GM12878 (cell line): ENCODE data around the gene HDHD2. TPM values are rescaled to one million over a fixed set of nuclear protein-coding genes. Genes with fewer than 3 reads are reported as not detected.

ENCODE experiments used
- ATAC-seq: fragments of 200-7000 bp; cut with Tn5 transposase; 3 replicates; pipeline ENCODE4 v1.9.1; 2020; ENCODE audit warnings: mild to moderate bottlenecking, moderate library complexity
- BruUV-seq: library from RNA; stranded (reverse); fragments of 400-500 nt; replicated peaks from 2 replicates; lab custom pipeline; 2021; lab: Mats Ljungman, UMichigan
- CTCF ChIA-PET: fragments of 300-600 bp; sonication (Branson Sonifier 250); formaldehyde crosslinking; extraction: SDS; loops from one replicate; lab custom pipeline; 2021; ENCODE audit warnings: inconsistent platforms; lab: Yijun Ruan, JAX
- POLR2A ChIA-PET: fragments of 350-600 bp; formaldehyde crosslinking; extraction: SDS; loops from one replicate; lab custom pipeline; 2021; ENCODE audit warnings: inconsistent platforms; lab: Charles Lee
- RAD21 ChIA-PET: fragments of 300-600 bp; sonication (Branson Sonifier 250); formaldehyde crosslinking; loops from one replicate; lab custom pipeline; 2023; ENCODE audit warnings: antibody characterized with exemption; ENCODE audit not compliant: unreplicated experiment; lab: Charles Lee
- SMC1A ChIA-PET: fragments of 300-600 bp; sonication (Branson Sonifier 250); formaldehyde crosslinking; loops from one replicate; lab custom pipeline; 2023; ENCODE audit not compliant: unreplicated experiment, uncharacterized antibody; lab: Charles Lee
- DNase-seq: peaks from one replicate; pipeline ENCODE4 v3.0.0-alpha.2; 2011; ENCODE audit warnings: low read depth, low spot score
- FAIRE-seq: peaks from 3 replicates; lab custom pipeline; 2011; peaks lifted over from hg19 to GRCh38; lab: Jason Lieb, UNC
- H2AFZ ChIP-seq: 2 replicates; pipeline ENCODE4 v1.6.0; 2011; ENCODE audit warnings: low read depth, low read length, control low read depth; ENCODE audit not compliant: control insufficient read depth
- H3K27ac ChIP-seq: 2 replicates; pipeline ENCODE4 v1.5.1; 2011; ENCODE audit warnings: control low read depth; ENCODE audit not compliant: control insufficient read depth, insufficient read depth
- H3K27me3 ChIP-seq, 2 experiments: replicated peaks in 1 of 2; 2 replicates each; pipeline versions ENCODE4 v1.6.0 to v1.6.1; 2011; ENCODE audit warnings: low read length in 1 of 2; ENCODE audit not compliant: control insufficient read depth in 2 of 2, insufficient read depth in 2 of 2
- H3K36me3 ChIP-seq, 2 experiments: 2 replicates each; pipeline ENCODE4 v1.5.1; 2011; ENCODE audit warnings: low read length in 1 of 2; ENCODE audit not compliant: control insufficient read depth in 2 of 2, insufficient read depth in 2 of 2
- H3K4me1 ChIP-seq: 2 replicates; pipeline ENCODE4 v1.6.1; 2011; ENCODE audit warnings: mild to moderate bottlenecking, low read length, moderate library complexity, mixed read lengths; ENCODE audit not compliant: control insufficient read depth, insufficient read depth
- H3K4me2 ChIP-seq: 2 replicates; pipeline ENCODE4 v1.6.0; 2011; ENCODE audit warnings: control low read depth; ENCODE audit not compliant: control insufficient read depth, insufficient read depth
- H3K4me3 ChIP-seq: fragments of 200-600 bp; sonication (generic); 2 replicates; pipeline ENCODE4 v1.5.1; 2016
- H3K79me2 ChIP-seq: 2 replicates; pipeline ENCODE4 v1.6.0; 2011; ENCODE audit warnings: low read length; ENCODE audit not compliant: control insufficient read depth, insufficient read depth
- H3K9ac ChIP-seq: 2 replicates; pipeline ENCODE4 v1.8.0; 2011; ENCODE audit warnings: low read length, control low read depth, mixed read lengths; ENCODE audit not compliant: control insufficient read depth, insufficient read depth
- H3K9me3 ChIP-seq: replicated peaks from 3 replicates; pipeline ENCODE4 v1.5.1; 2011; ENCODE audit warnings: mild to moderate bottlenecking, low read length; ENCODE audit not compliant: control insufficient read depth, insufficient read depth
- H4K20me1 ChIP-seq: 2 replicates; pipeline ENCODE4 v1.6.0; 2011; ENCODE audit not compliant: control insufficient read depth, insufficient read depth
- BCL11A ChIP-seq: IDR thresholded peaks from 2 replicates; pipeline ENCODE4 v1.6.1; 2011; ENCODE audit warnings: low read depth, low read length
- CHD4 ChIP-seq: fragments of 200-600 bp; sonication (generic); IDR thresholded peaks from 2 replicates; pipeline ENCODE4 v1.6.1; 2016; ENCODE audit warnings: mild to moderate bottlenecking
- IRF4 ChIP-seq: IDR thresholded peaks from 2 replicates; pipeline ENCODE4 v1.6.1; 2011; ENCODE audit warnings: low read depth, low read length
- NR2C2 ChIP-seq: IDR thresholded peaks from 2 replicates; pipeline ENCODE4 v1.6.1; 2011; ENCODE audit warnings: borderline replicate concordance, low read depth; ENCODE audit not compliant: control insufficient read depth, insufficient read length
- NRF1 ChIP-seq: conservative IDR thresholded peaks from 2 replicates; pipeline ENCODE4 v1.6.1; 2011; ENCODE audit warnings: mild to moderate bottlenecking, low read depth, low read length, improper control_type of control experiment
- PAX8 ChIP-seq: fragments of 450-650 bp; IDR thresholded peaks from 2 replicates; pipeline ENCODE4 v1.6.1; 2017; ENCODE audit warnings: mild to moderate bottlenecking, moderate library complexity
- SIX5 ChIP-seq: IDR thresholded peaks from 2 replicates; pipeline ENCODE4 v1.6.1; 2011; ENCODE audit warnings: mild to moderate bottlenecking, low read depth, low read length, moderate library complexity; ENCODE audit not compliant: severe bottlenecking
- SUZ12 ChIP-seq: fragments of 200-600 bp; sonication (generic); IDR thresholded peaks from one replicate; pipeline ENCODE4 v1.6.1; 2018; ENCODE audit warnings: antibody characterized with exemption, mild to moderate bottlenecking; ENCODE audit not compliant: unreplicated experiment
- TARDBP ChIP-seq: IDR thresholded peaks from 2 replicates; pipeline ENCODE4 v1.6.1; 2016; ENCODE audit warnings: borderline replicate concordance
- ZNF207 ChIP-seq: fragments of 450-650 bp; IDR thresholded peaks from 2 replicates; pipeline ENCODE4 v1.6.1; 2014; ENCODE audit warnings: antibody characterized with exemption, mild to moderate bottlenecking, borderline replicate concordance
- ZNF217 ChIP-seq: fragments of 450-650 bp; IDR thresholded peaks from 2 replicates; pipeline ENCODE4 v1.6.1; 2017; ENCODE audit warnings: antibody characterized with exemption, mild to moderate bottlenecking
- ZNF622 ChIP-seq: fragments of 450-650 bp; IDR thresholded peaks from 2 replicates; pipeline ENCODE4 v1.6.1; 2017; ENCODE audit warnings: mild to moderate bottlenecking, inconsistent platforms
- WGBS: methylation state at CpG from one replicate; pipeline ENCODE4 v1.1.6; 2016; ENCODE audit warnings: low lambda C conversion rate; ENCODE audit not compliant: insufficient replicate concordance, insufficient coverage; ENCODE audit errors: missing lambda C conversion rate; 5-methylcytosine and 5-hydroxymethylcytosine counted together
- in situ Hi-C: fragments of 300-500 bp; cut with MboI; formaldehyde crosslinking; loops from 9 replicates; pipeline ENCODE4 v1.14.3; 2018; ENCODE audit warnings: mixed read lengths
- intact Hi-C: fragments of 100-400 bp; cut with micrococcal nuclease; formaldehyde crosslinking; loops from one replicate; pipeline ENCODE4 v1.14.2; 2022; ENCODE audit not compliant: unreplicated experiment
- polyA plus RNA-seq, 11 experiments: library from polyadenylated mRNA; depleted of rRNA in 4 of 11; unstranded in 6 of 11; stranded (reverse) in 5 of 11; fragments of >200 nt; fragmentation: Nextera tagmentation in 4 of 11; fragmentation: Illumina TruSeq in 1 of 11; extraction: Ambion mirVana in 4 of 11; extraction: Trizol in 1 of 11; gene quantifications; 1 replicate in 1 of 11; 2 replicates in 10 of 11; pipeline versions ENCODE4 v1.2.1 to v1.2.3, GENCODE V29; 2011 to 2016; ENCODE audit warnings: inconsistent platforms in 2 of 11, missing spikeins in 2 of 11, low read depth in 1 of 11
- total RNA-seq, 4 experiments: library from RNA; depleted of rRNA in 3 of 4; stranded (reverse); fragments of >200 nt in 3 of 4; fragmentation: Illumina TruSeq in 1 of 4; extraction: Trizol in 1 of 4; gene quantifications; 2 replicates each; pipeline versions ENCODE4 v1.2.1 to v1.2.3, GENCODE V29; 2013 to 2021
- TF ChIP-seq, protein P1 (sequence below): IDR thresholded peaks from 2 replicates; pipeline ENCODE4 v1.6.1; 2011; ENCODE audit warnings: borderline replicate concordance, low read depth, mild to moderate bottlenecking, moderate library complexity, mixed read lengths, low read length; ENCODE audit not compliant: insufficient read depth; ENCODE audit errors: extremely low read length
- TF ChIP-seq, protein P2 (sequence below): fragments of 450-650 bp; IDR thresholded peaks from 2 replicates; pipeline ENCODE4 v1.6.1; 2017; ENCODE audit warnings: mild to moderate bottlenecking
- TF ChIP-seq, protein P3 (sequence below): fragments of 450-650 bp; IDR thresholded peaks from 2 replicates; pipeline ENCODE4 v1.6.1; 2017; ENCODE audit warnings: borderline replicate concordance
- TF ChIP-seq, protein P4 (sequence below): IDR thresholded peaks from 2 replicates; pipeline ENCODE4 v1.6.1; 2012; ENCODE audit warnings: low read depth, low read length, improper control_type of control experiment

Gene HDHD2
- total and polyA plus RNA-seq, 10 of the 15 experiments (the other 5 are each of a cell fraction or from before 2014, with no cell fraction given): 4.6 to 29.1 (median 17.7) TPM

DNA sequence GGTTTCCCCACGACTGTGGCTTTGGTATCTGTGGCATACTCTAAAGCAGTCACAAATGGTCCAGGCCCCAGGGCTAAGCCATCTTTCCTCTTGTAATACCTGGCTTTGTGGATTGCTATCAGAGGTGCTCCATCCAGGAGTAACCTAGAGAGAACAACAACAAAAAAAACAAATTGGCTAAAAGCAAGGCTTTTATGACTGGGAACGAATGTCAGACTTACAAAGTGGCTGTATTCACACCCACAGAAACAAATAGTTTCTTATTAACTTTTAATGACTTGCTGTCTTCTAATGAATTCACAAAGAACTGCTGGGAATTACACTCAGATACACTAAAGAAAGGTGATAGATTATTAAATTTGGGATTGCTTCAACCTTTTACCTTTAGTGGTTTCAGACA lies 35.1 kb downstream of the HDHD2 start (continued):
- no peak for TF ChIP-seq ZNF217
- TF ChIP-seq, protein P1, sequence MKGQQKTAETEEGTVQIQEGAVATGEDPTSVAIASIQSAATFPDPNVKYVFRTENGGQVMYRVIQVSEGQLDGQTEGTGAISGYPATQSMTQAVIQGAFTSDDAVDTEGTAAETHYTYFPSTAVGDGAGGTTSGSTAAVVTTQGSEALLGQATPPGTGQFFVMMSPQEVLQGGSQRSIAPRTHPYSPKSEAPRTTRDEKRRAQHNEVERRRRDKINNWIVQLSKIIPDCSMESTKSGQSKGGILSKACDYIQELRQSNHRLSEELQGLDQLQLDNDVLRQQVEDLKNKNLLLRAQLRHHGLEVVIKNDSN: no peak

DNA sequence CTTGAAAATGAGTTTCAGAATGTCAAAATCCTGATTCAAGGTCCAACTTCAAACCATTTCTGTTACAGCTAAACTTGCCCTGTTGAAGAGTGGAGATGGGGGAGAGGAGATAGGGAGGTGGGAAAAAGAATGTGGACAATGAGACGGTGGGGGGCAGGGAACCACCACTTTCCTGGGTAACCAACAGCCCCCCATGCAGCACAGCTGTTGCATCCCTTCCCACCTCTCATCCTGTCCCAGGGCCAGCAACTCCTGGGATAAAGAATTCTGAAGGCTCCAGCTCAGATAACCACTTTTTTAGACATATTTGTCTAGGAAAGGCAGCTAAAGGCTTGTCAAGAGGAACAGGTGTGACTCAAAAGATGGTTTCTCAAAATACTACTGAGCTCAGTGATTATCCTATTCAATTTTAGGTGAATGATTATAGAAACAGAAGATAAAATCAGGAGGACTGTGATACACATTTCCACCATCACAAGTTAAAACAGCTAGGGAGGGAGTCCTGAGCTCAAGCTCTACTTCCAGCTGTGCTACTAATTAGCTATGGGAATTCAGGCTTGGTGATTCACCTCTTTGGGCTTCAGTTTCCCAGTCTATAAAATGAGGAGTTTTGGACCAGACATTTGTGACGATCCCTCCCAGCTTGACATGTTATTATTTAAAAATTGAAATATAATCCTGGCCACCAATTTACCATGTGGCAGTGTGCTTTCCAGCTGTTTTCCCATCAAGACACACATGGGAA lies 36.3 kb downstream of the HDHD2 start:
- intact Hi-C loops (no loop called here), in situ Hi-C loops (no loop called here)
- H3K9ac ChIP-seq: no peak overlapping the region
- SMC1A ChIA-PET: interaction anchor here (1.0 to 1.5 kb wide), 3 partner anchors 8 to 73 kb away, joined by 3 to 6 read pairs (median 4); no protein-coding TSS in a partner anchor
- H3K4me2 ChIP-seq: no peak overlapping the region
- 96% methylated on average over 2 of the region's 2 CpGs for WGBS
- H3K4me3 ChIP-seq: no peak overlapping the region
- DNase-seq (no peak), ATAC-seq (no peak), FAIRE-seq (no peak)
- no peaks in the 10 kb centered on the region for H4K20me1 ChIP-seq
- H2AFZ ChIP-seq: no peak overlapping the region
- CTCF ChIA-PET: interaction anchor here (0.8 to 3.9 kb wide), 4 partner anchors 9 to 631 kb away, joined by 3 to 23 read pairs (median 4); no protein-coding TSS in a partner anchor
- no peak overlapping the region for H3K27ac ChIP-seq
- no TSS peak for BruUV-seq
- H3K4me1 ChIP-seq: no peaks in the 10 kb centered on the region
- H3K36me3 ChIP-seq: peaks cover 0 to 2% of the 10 kb centered on the region in 2 experiments; a peak in 1 of 4 replicates
- no peak for TF ChIP-seq SIX5
- TF ChIP-seq SUZ12: no peak
- TF ChIP-seq NR2C2: no peak
- TF ChIP-seq BCL11A: no peak
- TF ChIP-seq, protein P2, sequence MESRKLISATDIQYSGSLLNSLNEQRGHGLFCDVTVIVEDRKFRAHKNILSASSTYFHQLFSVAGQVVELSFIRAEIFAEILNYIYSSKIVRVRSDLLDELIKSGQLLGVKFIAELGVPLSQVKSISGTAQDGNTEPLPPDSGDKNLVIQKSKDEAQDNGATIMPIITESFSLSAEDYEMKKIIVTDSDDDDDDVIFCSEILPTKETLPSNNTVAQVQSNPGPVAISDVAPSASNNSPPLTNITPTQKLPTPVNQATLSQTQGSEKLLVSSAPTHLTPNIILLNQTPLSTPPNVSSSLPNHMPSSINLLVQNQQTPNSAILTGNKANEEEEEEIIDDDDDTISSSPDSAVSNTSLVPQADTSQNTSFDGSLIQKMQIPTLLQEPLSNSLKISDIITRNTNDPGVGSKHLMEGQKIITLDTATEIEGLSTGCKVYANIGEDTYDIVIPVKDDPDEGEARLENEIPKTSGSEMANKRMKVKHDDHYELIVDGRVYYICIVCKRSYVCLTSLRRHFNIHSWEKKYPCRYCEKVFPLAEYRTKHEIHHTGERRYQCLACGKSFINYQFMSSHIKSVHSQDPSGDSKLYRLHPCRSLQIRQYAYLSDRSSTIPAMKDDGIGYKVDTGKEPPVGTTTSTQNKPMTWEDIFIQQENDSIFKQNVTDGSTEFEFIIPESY: no peak
- TF ChIP-seq NRF1: no peak
- no peak for TF ChIP-seq CHD4
- no peak for TF ChIP-seq ZNF622
- no peak for TF ChIP-seq IRF4
- no peak for TF ChIP-seq PAX8
- TF ChIP-seq ZNF207: no peak
- TF ChIP-seq, protein P3, sequence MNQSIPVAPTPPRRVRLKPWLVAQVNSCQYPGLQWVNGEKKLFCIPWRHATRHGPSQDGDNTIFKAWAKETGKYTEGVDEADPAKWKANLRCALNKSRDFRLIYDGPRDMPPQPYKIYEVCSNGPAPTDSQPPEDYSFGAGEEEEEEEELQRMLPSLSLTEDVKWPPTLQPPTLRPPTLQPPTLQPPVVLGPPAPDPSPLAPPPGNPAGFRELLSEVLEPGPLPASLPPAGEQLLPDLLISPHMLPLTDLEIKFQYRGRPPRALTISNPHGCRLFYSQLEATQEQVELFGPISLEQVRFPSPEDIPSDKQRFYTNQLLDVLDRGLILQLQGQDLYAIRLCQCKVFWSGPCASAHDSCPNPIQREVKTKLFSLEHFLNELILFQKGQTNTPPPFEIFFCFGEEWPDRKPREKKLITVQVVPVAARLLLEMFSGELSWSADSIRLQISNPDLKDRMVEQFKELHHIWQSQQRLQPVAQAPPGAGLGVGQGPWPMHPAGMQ: no peak
- TF ChIP-seq, protein P4, sequence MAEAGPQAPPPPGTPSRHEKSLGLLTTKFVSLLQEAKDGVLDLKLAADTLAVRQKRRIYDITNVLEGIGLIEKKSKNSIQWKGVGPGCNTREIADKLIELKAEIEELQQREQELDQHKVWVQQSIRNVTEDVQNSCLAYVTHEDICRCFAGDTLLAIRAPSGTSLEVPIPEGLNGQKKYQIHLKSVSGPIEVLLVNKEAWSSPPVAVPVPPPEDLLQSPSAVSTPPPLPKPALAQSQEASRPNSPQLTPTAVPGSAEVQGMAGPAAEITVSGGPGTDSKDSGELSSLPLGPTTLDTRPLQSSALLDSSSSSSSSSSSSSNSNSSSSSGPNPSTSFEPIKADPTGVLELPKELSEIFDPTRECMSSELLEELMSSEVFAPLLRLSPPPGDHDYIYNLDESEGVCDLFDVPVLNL: no peak
- TF ChIP-seq TARDBP: no peak
- POLR2A ChIA-PET: interaction anchor here (0.5 kb wide), 1 partner anchor 21 kb away, joined by 3 read pairs; no protein-coding TSS in a partner anchor
- no peaks in the 10 kb centered on the region for H3K79me2 ChIP-seq
- no peaks in the 10 kb centered on the region for H3K27me3 ChIP-seq
- no peaks in the 10 kb centered on the region for H3K9me3 ChIP-seq
- RAD21 ChIA-PET: interaction anchor here (0.5 to 1.5 kb wide), 3 partner anchors 13 to 863 kb away, joined by 3 to 6 read pairs (median 3); no protein-coding TSS in a partner anchor
